ENCODE measurements around the gene SPPL2B.
"Not testable (repeated sequence)": the region's sequence is repeated elsewhere in the genome, so short reads cannot be mapped to it uniquely, and the experiment has no call there.

The SPPL2B gene

GRCh38 chr19:2328401-2329148 lies at the start of gene SPPL2B, which contains the start of gene LSM7:
SPPL2B (plus strand) TSS chr19:2328684; CDS start chr19:2328710, 26 bp downstream.
LSM7 (minus strand) TSS chr19:2328586; CDS start chr19:2328566, 20 bp downstream.
- H3K36me3 ChIP-seq (ENCODE audit: insufficient read depth, low read length) = no peaks in the 10 kb centered on the region
- H3K4me1 ChIP-seq (ENCODE audit: insufficient read depth, low read length) = peaks cover 9% of the 10 kb centered on the region
- H3K9ac ChIP-seq (ENCODE audit: low read depth, low read length) = peak within 1 kb of the TSS; percentile 98

GRCh38 chr19:2280633-2281264 lies 47.7 kb upstream of the SPPL2B start:
- H3K36me3 ChIP-seq (ENCODE audit: insufficient read depth, low read length) = no peaks in the 10 kb centered on the region
- H3K9ac ChIP-seq (ENCODE audit: low read depth, low read length) = no peak overlapping the region
- no peaks in the 10 kb centered on the region; the same call in 1 of the 2 replicates for H3K4me1 ChIP-seq (ENCODE audit: insufficient read depth, low read length)
- no peaks in the 10 kb centered on the region for H3K9me3 ChIP-seq (ENCODE audit: control insufficient read depth, insufficient read depth, low read length)

More at GRCh38 chr19:2328401-2329148, at the start of gene SPPL2B, which contains the start of gene LSM7:
- no peaks in the 10 kb centered on the region for H3K9me3 ChIP-seq (ENCODE audit: control insufficient read depth, insufficient read depth, low read length)

- not testable (repeated sequence) for H3K36me3 ChIP-seq (ENCODE audit: insufficient read depth, low read length); H3K4me1 ChIP-seq (ENCODE audit: insufficient read depth, low read length); H3K9me3 ChIP-seq (ENCODE audit: control insufficient read depth, insufficient read depth, low read length)
- peak overlapping the region; percentile 12; the same call in 1 of the 2 replicates for H3K9ac ChIP-seq (ENCODE audit: low read depth, low read length)
Measured at GRCh38 chr19:2281265-2282061, 47.0 kb upstream of the SPPL2B start.

GRCh38 chr19:2282062-2282861 lies 46.2 kb upstream of the SPPL2B start, which contains the start of gene PEAK3:
PEAK3 (minus strand) TSS chr19:2282175; CDS start chr19:2280931, 1,244 bp downstream.
- peak within 1 kb of the TSS; percentile 12; the same call in 1 of the 2 replicates for H3K9ac ChIP-seq (ENCODE audit: low read depth, low read length)
- no peaks in the 10 kb centered on the region for H3K4me1 ChIP-seq (ENCODE audit: insufficient read depth, low read length)
- H3K36me3 ChIP-seq (ENCODE audit: insufficient read depth, low read length) = no peaks in the 10 kb centered on the region
- H3K9me3 ChIP-seq (ENCODE audit: control insufficient read depth, insufficient read depth, low read length) = no peaks in the 10 kb centered on the region

- Histone ChIP-seq H3K9me3 (ENCODE audit: control insufficient read depth, insufficient read depth, low read length) (no peaks in the 10 kb centered on the region), H3K36me3 (ENCODE audit: insufficient read depth, low read length) (no peaks in the 10 kb centered on the region), H3K4me1 (ENCODE audit: insufficient read depth, low read length) (no peaks in the 10 kb centered on the region), H3K9ac (ENCODE audit: low read depth, low read length) (no peak overlapping the region)
Measured at GRCh38 chr19:2282862-2283237, 45.6 kb upstream of the SPPL2B start.

GRCh38 chr19:2283835-2284507 lies 44.5 kb upstream of the SPPL2B start:
- Histone ChIP-seq H3K9me3 (ENCODE audit: control insufficient read depth, insufficient read depth, low read length) (no peaks in the 10 kb centered on the region), H3K9ac (ENCODE audit: low read depth, low read length) (no peak overlapping the region), H3K4me1 (ENCODE audit: insufficient read depth, low read length) (no peaks in the 10 kb centered on the region), H3K36me3 (ENCODE audit: insufficient read depth, low read length) (no peaks in the 10 kb centered on the region)

- no peaks in the 10 kb centered on the region; the same call in 1 of the 2 replicates for H3K4me1 ChIP-seq (ENCODE audit: insufficient read depth, low read length)
- no peaks in the 10 kb centered on the region for H3K36me3 ChIP-seq (ENCODE audit: insufficient read depth, low read length)
- H3K9ac ChIP-seq (ENCODE audit: low read depth, low read length) = no peak overlapping the region
- no peaks in the 10 kb centered on the region for H3K9me3 ChIP-seq (ENCODE audit: control insufficient read depth, insufficient read depth, low read length)
Measured at GRCh38 chr19:2286402-2287140, 41.9 kb upstream of the SPPL2B start.

GRCh38 chr19:2287585-2288337 lies 40.7 kb upstream of the SPPL2B start:
- Histone ChIP-seq H3K4me1 (ENCODE audit: insufficient read depth, low read length) (no peaks in the 10 kb centered on the region; the same call in 1 of the 2 replicates), H3K36me3 (ENCODE audit: insufficient read depth, low read length) (no peaks in the 10 kb centered on the region), H3K9me3 (ENCODE audit: control insufficient read depth, insufficient read depth, low read length) (no peaks in the 10 kb centered on the region), H3K9ac (ENCODE audit: low read depth, low read length) (no peak overlapping the region)

GRCh38 chr19:2288338-2288817 lies 40.1 kb upstream of the SPPL2B start:
- no peaks in the 10 kb centered on the region for H3K36me3 ChIP-seq (ENCODE audit: insufficient read depth, low read length)

GRCh38 chr19:2288818-2289713 lies 39.4 kb upstream of the SPPL2B start:
- no peaks in the 10 kb centered on the region; the same call in 1 of the 2 replicates for H3K4me1 ChIP-seq (ENCODE audit: insufficient read depth, low read length)
- no peaks in the 10 kb centered on the region for H3K36me3 ChIP-seq (ENCODE audit: insufficient read depth, low read length)
- no peak overlapping the region for H3K9ac ChIP-seq (ENCODE audit: low read depth, low read length)
- no peaks in the 10 kb centered on the region for H3K9me3 ChIP-seq (ENCODE audit: control insufficient read depth, insufficient read depth, low read length)

More at GRCh38 chr19:2288338-2288817, 40.1 kb upstream of the SPPL2B start:
- H3K9me3 ChIP-seq (ENCODE audit: control insufficient read depth, insufficient read depth, low read length) = no peaks in the 10 kb centered on the region
- no peak overlapping the region for H3K9ac ChIP-seq (ENCODE audit: low read depth, low read length)
- H3K4me1 ChIP-seq (ENCODE audit: insufficient read depth, low read length) = no peaks in the 10 kb centered on the region; the same call in 1 of the 2 replicates

- Histone ChIP-seq H3K36me3 (ENCODE audit: insufficient read depth, low read length) (no peaks in the 10 kb centered on the region), H3K9me3 (ENCODE audit: control insufficient read depth, insufficient read depth, low read length) (no peaks in the 10 kb centered on the region), H3K9ac (ENCODE audit: low read depth, low read length) (peak overlapping the region; percentile 17; the same call in 1 of the 2 replicates), H3K4me1 (ENCODE audit: insufficient read depth, low read length) (no peaks in the 10 kb centered on the region; the same call in 1 of the 2 replicates)
Measured at GRCh38 chr19:2289714-2290435, 38.6 kb upstream of the SPPL2B start.
